Endodermal cell (in vitro differentiated cells): ENCODE results near the gene PLAC1. TPM values are rescaled to one million over a fixed set of nuclear protein-coding genes. Genes with fewer than 3 reads are reported as not detected.

ENCODE experiments used
- DNase-seq: peaks from one replicate; pipeline ENCODE4 v3.0.0-alpha.2; 2017
- H3K27ac ChIP-seq: 2 replicates; pipeline ENCODE4 v1.5.1; 2013; ENCODE audit warnings: mild to moderate bottlenecking, low read depth, low read length, moderate library complexity
- H3K27me3 ChIP-seq: 2 replicates; pipeline ENCODE4 v1.6.1; 2013; ENCODE audit warnings: mild to moderate bottlenecking, low read length, moderate library complexity; ENCODE audit not compliant: insufficient read depth, control insufficient read depth, poor library complexity, severe bottlenecking
- H3K36me3 ChIP-seq: 2 replicates; pipeline ENCODE4 v1.7.0; 2013; ENCODE audit warnings: mild to moderate bottlenecking, low read length, moderate library complexity; ENCODE audit not compliant: control insufficient read depth, insufficient read depth
- H3K4me1 ChIP-seq: one replicate; pipeline ENCODE4 v1.7.0; 2013; ENCODE audit warnings: low read length; ENCODE audit not compliant: control insufficient read depth, insufficient read depth
- H3K4me3 ChIP-seq: 2 replicates; pipeline ENCODE4 v1.5.1; 2013; ENCODE audit warnings: mild to moderate bottlenecking, low read length, moderate library complexity
- H3K9ac ChIP-seq: 2 replicates; pipeline ENCODE4 v1.6.1; 2013; ENCODE audit warnings: mild to moderate bottlenecking, low read length, moderate library complexity; ENCODE audit not compliant: poor library complexity, severe bottlenecking; ENCODE audit errors: extremely low read depth
- H3K9me3 ChIP-seq: 2 replicates; pipeline ENCODE4 v1.6.1; 2013; ENCODE audit warnings: mild to moderate bottlenecking, low read length, moderate library complexity; ENCODE audit not compliant: control insufficient read depth
- H3K27ac Mint-ChIP-seq: 2 replicates; pipeline ENCODE4 v1.8.0; 2020; ENCODE audit warnings: mixed read lengths
- H3K27me3 Mint-ChIP-seq: 2 replicates; pipeline ENCODE4 v1.8.0; 2021; ENCODE audit warnings: mild to moderate bottlenecking, mixed read lengths; ENCODE audit not compliant: insufficient read depth
- H3K36me3 Mint-ChIP-seq: 2 replicates; pipeline ENCODE4 v1.8.0; 2020; ENCODE audit warnings: low read depth, mixed read lengths
- H3K4me1 Mint-ChIP-seq: 2 replicates; pipeline ENCODE4 v1.8.0; 2020; ENCODE audit warnings: mixed read lengths
- H3K4me3 Mint-ChIP-seq: 2 replicates; pipeline ENCODE4 v1.8.0; 2020; ENCODE audit warnings: mild to moderate bottlenecking, moderate library complexity, mixed read lengths
- H3K9me3 Mint-ChIP-seq: 2 replicates; pipeline ENCODE4 v1.8.0; 2020; ENCODE audit warnings: mild to moderate bottlenecking, mixed read lengths
- CTCF ChIP-seq: fragments of 200-600 bp; sonication (generic); conservative IDR thresholded peaks from 2 replicates; pipeline ENCODE4 v1.5.0; 2021; ENCODE audit warnings: antibody characterized with exemption, mild to moderate bottlenecking
- WGBS, 2 experiments: methylation state at CpG; one replicate each; pipeline versions ENCODE4 v1.1.5 to v1.1.7; 2013; ENCODE audit warnings: missing lambda C conversion rate in 2 of 2, mixed read lengths in 1 of 2; ENCODE audit not compliant: insufficient coverage in 1 of 2, insufficient read length in 1 of 2; 5-methylcytosine and 5-hydroxymethylcytosine counted together
- total RNA-seq, 2 donors: library from RNA; stranded (reverse); fragmentation: NEBNext Ultra II Directional in 1 of 2; extraction: Animal tissue kit (Norgen Biotek cat#: 25700) in 1 of 2; gene quantifications; 2 replicates in 1 of 2; 3 replicates in 1 of 2; pipeline ENCODE4 v1.2.1, GENCODE V29; 2021

The PLAC1 gene
- total RNA-seq, 2 donors from 2014 or later, result not detected

- H3K36me3 ChIP-seq, result no peaks in the 10 kb centered on the region
- 86 to 92% methylated on average over 1 to 2 of the region's 3 CpGs for WGBS, 2 experiments
- no peaks in the 10 kb centered on the region for H3K4me1 ChIP-seq
- TF ChIP-seq CTCF, result no peak
- no peaks in the 10 kb centered on the region for H3K9me3 ChIP-seq
- Mint-ChIP-seq H3K9me3 (peaks cover 48% of the 10 kb centered on the region), H3K36me3 (no peaks in the 10 kb centered on the region), H3K27ac (no peak overlapping the region), H3K27me3 (no peaks in the 10 kb centered on the region), H3K4me3 (no peak overlapping the region), H3K4me1 (no peaks in the 10 kb centered on the region)
- no peak for DNase-seq
- H3K9ac ChIP-seq, result no peak overlapping the region
- H3K4me3 ChIP-seq, result no peak overlapping the region
- H3K27me3 ChIP-seq, result no peaks in the 10 kb centered on the region
- H3K27ac ChIP-seq, result no peak overlapping the region
Observed at GRCh38 chrX:134588806-134589205, 69.5 kb downstream of the PLAC1 start.

GRCh38 chrX:134580907-134581306 is 77.4 kb downstream of the PLAC1 start:
- Histone ChIP-seq H3K4me1 (no peaks in the 10 kb centered on the region), H3K27me3 (no peaks in the 10 kb centered on the region), H3K9ac (no peak overlapping the region), H3K9me3 (no peaks in the 10 kb centered on the region), H3K4me3 (no peak overlapping the region), H3K36me3 (no peaks in the 10 kb centered on the region), H3K27ac (no peak overlapping the region)
- WGBS, 2 experiments, result no CpG with 5 or more reads among the region's 1 CpG
- DNase-seq, result no peak
- Mint-ChIP-seq H3K4me3 (no peak overlapping the region), H3K9me3 (peaks cover 46% of the 10 kb centered on the region), H3K27me3 (no peaks in the 10 kb centered on the region), H3K27ac (no peak overlapping the region), H3K4me1 (no peaks in the 10 kb centered on the region), H3K36me3 (no peaks in the 10 kb centered on the region)
- no peak for TF ChIP-seq CTCF

GRCh38 chrX:134573683-134574035 is 84.6 kb downstream of the PLAC1 start:
- Mint-ChIP-seq H3K36me3 (no peaks in the 10 kb centered on the region), H3K27me3 (peaks cover 6% of the 10 kb centered on the region)
- WGBS, 2 experiments, result 0 to 50% methylated on average over 1 to 2 of the region's 5 CpGs

More at GRCh38 chrX:134573683-134574035, 84.6 kb downstream of the PLAC1 start:
- no peak for TF ChIP-seq CTCF
- H3K4me3 Mint-ChIP-seq, result no peak overlapping the region
- H3K36me3 ChIP-seq, result no peaks in the 10 kb centered on the region
- no peak overlapping the region for H3K4me3 ChIP-seq
- H3K9me3 ChIP-seq, result no peaks in the 10 kb centered on the region
- H3K9me3 Mint-ChIP-seq, result peaks cover 54% of the 10 kb centered on the region
- no peak overlapping the region for H3K27ac Mint-ChIP-seq
- peaks cover 5% of the 10 kb centered on the region for H3K4me1 Mint-ChIP-seq
- DNase-seq, result no peak
- no peak overlapping the region for H3K9ac ChIP-seq
- H3K27ac ChIP-seq, result no peak overlapping the region
- H3K27me3 ChIP-seq, result no peaks in the 10 kb centered on the region
- no peaks in the 10 kb centered on the region for H3K4me1 ChIP-seq
